Breast epithelium (tissue), 3 donors: ENCODE measurements around the gene KRT12.

ENCODE experiments used
- CTCF ChIP-seq, 3 donors: fragments of 450-650 bp; IDR thresholded peaks; one replicate each; pipeline ENCODE4 v1.5.1; 2016 to 2017; ENCODE audit warnings: antibody characterized with exemption in 3 of 3, mild to moderate bottlenecking in 3 of 3, moderate library complexity in 3 of 3
- POLR2A ChIP-seq: fragments of 450-650 bp; IDR thresholded peaks from one replicate; pipeline ENCODE4 v1.6.1; 2016; ENCODE audit warnings: antibody characterized with exemption, mild to moderate bottlenecking, moderate library complexity
- POLR2AphosphoS5 ChIP-seq, 3 donors: sonication (generic); formaldehyde crosslinking; IDR thresholded peaks; one replicate each; pipeline ENCODE4 v1.6.1; 2017; ENCODE audit warnings: antibody characterized with exemption in 3 of 3

GRCh38 chr17:40895106-40895730, 28.2 kb upstream of the KRT12 start:
- no peak for TF ChIP-seq CTCF (IDR thresholded peaks at IDR 0.05)
- TF ChIP-seq POLR2AphosphoS5 (IDR thresholded peaks at IDR 0.05): no peak
- TF ChIP-seq POLR2A: no peak
